Measurements from ENCODE around the gene ENG.

ENG gene

GRCh38 chr9:127856729-127857116 is 2.3 kb upstream of the ENG start:
- Histone ChIP-seq H3K4me2 (peak overlapping the region; percentile 81 to 100 (median 94)), H3K27me3 (no peaks in the 10 kb centered on the region), H3K27ac (peak overlapping the region; percentile 36 to 95 (median 70); a peak in 20 of 22 replicates), H3K9me3 (replicated peaks in 1 of 11) (no peaks in the 10 kb centered on the region), H4K20me1 (peaks cover 0 to 18% (median 5%) of the 10 kb centered on the region in 11 experiments; a peak in 10 of 22 replicates), H3K36me3 (peaks cover 6 to 13% (median 11%) of the 10 kb centered on the region in 11 experiments; a peak in 19 of 22 replicates), H3K4me3 (peak overlapping the region in 2 of 10 experiments; percentile 9 to 33; a peak in 3 of 20 replicates), H3K9ac (peak overlapping the region; percentile 26 to 86 (median 62); a peak in 20 of 22 replicates), H3K4me1 (peaks cover 83 to 98% (median 89%) of the 10 kb centered on the region in 10 experiments)
- TF ChIP-seq Cebpa-rat (IDR thresholded peaks at IDR 0.05) = no peak

GRCh38 chr9:127856094-127856728 is 1.8 kb upstream of the ENG start:
- peak overlapping the region; percentile 81 to 100 (median 94) for H3K4me2 ChIP-seq

GRCh38 chr9:127855522-127855921 is 1.1 kb upstream of the ENG start:
- Histone ChIP-seq H3K9ac (peak overlapping the region in 9 of 11 experiments; percentile 55 to 86 (median 83); a peak in 13 of 22 replicates), H3K4me1 (peaks cover 81 to 92% (median 84%) of the 10 kb centered on the region in 10 experiments), H3K27ac (peak overlapping the region in 10 of 11 experiments; percentile 64 to 95 (median 74); a peak in 18 of 22 replicates), H4K20me1 (peaks cover 0 to 22% (median 5%) of the 10 kb centered on the region in 11 experiments; a peak in 10 of 22 replicates), H3K27me3 (no peaks in the 10 kb centered on the region), H3K36me3 (peaks cover 18 to 24% (median 23%) of the 10 kb centered on the region in 11 experiments), H3K9me3 (replicated peaks in 1 of 11) (peaks cover 4 to 11% (median 8%) of the 10 kb centered on the region in 11 experiments), H3K4me3 (peak overlapping the region in 2 of 10 experiments; percentile 81 to 94; a peak in 2 of 20 replicates), H3K4me2 (peak overlapping the region; percentile 81 to 100 (median 94))
- no peak for TF ChIP-seq Cebpa-rat (IDR thresholded peaks at IDR 0.05)

More at GRCh38 chr9:127856094-127856728, 1.8 kb upstream of the ENG start:
- TF ChIP-seq Cebpa-rat (IDR thresholded peaks at IDR 0.05) = no peak
- Histone ChIP-seq H3K4me3 (peak overlapping the region in 2 of 10 experiments; percentile 9 to 33; a peak in 2 of 20 replicates), H3K4me1 (peaks cover 83 to 98% (median 88%) of the 10 kb centered on the region in 10 experiments), H3K27me3 (no peaks in the 10 kb centered on the region), H3K36me3 (peaks cover 11 to 17% (median 16%) of the 10 kb centered on the region in 11 experiments; a peak in 21 of 22 replicates), H3K27ac (peak overlapping the region; percentile 36 to 95 (median 70); a peak in 20 of 22 replicates), H3K9ac (peak overlapping the region; percentile 26 to 86 (median 62); a peak in 20 of 22 replicates), H3K9me3 (replicated peaks in 1 of 11) (peaks cover 0 to 5% (median under 1%) of the 10 kb centered on the region in 11 experiments; a peak in 11 of 22 replicates), H4K20me1 (peaks cover 0 to 21% (median 5%) of the 10 kb centered on the region in 11 experiments; a peak in 10 of 22 replicates)

- TF ChIP-seq Cebpa-rat (IDR thresholded peaks at IDR 0.05) = no peak
- Histone ChIP-seq H3K36me3 (peaks cover 24 to 30% (median 28%) of the 10 kb centered on the region in 11 experiments), H3K27me3 (no peaks in the 10 kb centered on the region), H4K20me1 (peaks cover 0 to 28% (median 5%) of the 10 kb centered on the region in 11 experiments; a peak in 11 of 22 replicates), H3K4me2 (peak overlapping the region; percentile 81 to 100 (median 94)), H3K9me3 (replicated peaks in 1 of 11) (peaks cover 10 to 17% (median 13%) of the 10 kb centered on the region in 11 experiments), H3K4me1 (peaks cover 75 to 86% (median 80%) of the 10 kb centered on the region in 10 experiments), H3K4me3 (peak overlapping the region in 9 of 10 experiments; percentile 80 to 98 (median 89); a peak in 14 of 20 replicates), H3K27ac (peak overlapping the region; percentile 53 to 95 (median 70); a peak in 21 of 22 replicates), H3K9ac (peak overlapping the region; percentile 32 to 86 (median 82); a peak in 17 of 22 replicates)
Measured at GRCh38 chr9:127854960-127855359, 502 bp upstream of the ENG start.

GRCh38 chr9:127853312-127854183 is 910 bp downstream of the ENG start:
- H3K27ac ChIP-seq = peak overlapping the region; percentile 64 to 95 (median 78)
- H3K4me3 ChIP-seq = peak overlapping the region; percentile 76 to 98 (median 88)
- H3K4me2 ChIP-seq = peak overlapping the region; percentile 93 to 100 (median 96)
- H3K27me3 ChIP-seq = no peaks in the 10 kb centered on the region
- H3K9me3 ChIP-seq (replicated peaks in 1 of 11) = peaks cover 24 to 31% (median 27%) of the 10 kb centered on the region in 11 experiments
- H3K9ac ChIP-seq = peak overlapping the region; percentile 82 to 88 (median 86)
- H3K36me3 ChIP-seq = peaks cover 38 to 44% (median 42%) of the 10 kb centered on the region in 11 experiments
- H4K20me1 ChIP-seq = peaks cover 0 to 34% (median 5%) of the 10 kb centered on the region in 11 experiments; a peak in 11 of 22 replicates
- TF ChIP-seq Cebpa-rat (IDR thresholded peaks at IDR 0.05) = no peak
- peaks cover 61 to 74% (median 66%) of the 10 kb centered on the region in 10 experiments for H3K4me1 ChIP-seq

GRCh38 chr9:127852829-127853228 is 1.6 kb downstream of the ENG start:
- peak overlapping the region in 10 of 11 experiments; percentile 64 to 92 (median 78); a peak in 13 of 22 replicates for H3K27ac ChIP-seq
- peaks cover 0 to 41% (median 8%) of the 10 kb centered on the region in 11 experiments; a peak in 15 of 22 replicates for H4K20me1 ChIP-seq
- H3K9me3 ChIP-seq (replicated peaks in 1 of 11) = peaks cover 24 to 34% (median 28%) of the 10 kb centered on the region in 11 experiments
- H3K4me2 ChIP-seq = peak overlapping the region; percentile 93 to 100 (median 96)
- peak overlapping the region; percentile 82 to 88 (median 86) for H3K9ac ChIP-seq
- peaks cover 44 to 51% (median 49%) of the 10 kb centered on the region in 11 experiments for H3K36me3 ChIP-seq
- H3K4me1 ChIP-seq = peaks cover 57 to 74% (median 65%) of the 10 kb centered on the region in 10 experiments
- no peak for TF ChIP-seq Cebpa-rat (IDR thresholded peaks at IDR 0.05)
- H3K4me3 ChIP-seq = peak overlapping the region; percentile 76 to 98 (median 88)
- H3K27me3 ChIP-seq = no peaks in the 10 kb centered on the region

- Histone ChIP-seq H3K4me3 (peak overlapping the region in 8 of 10 experiments; percentile 1 to 88 (median 17); a peak in 6 of 20 replicates), H3K9me3 (replicated peaks in 1 of 11) (peaks cover 24 to 34% (median 28%) of the 10 kb centered on the region in 11 experiments), H3K36me3 (peaks cover 50 to 76% (median 60%) of the 10 kb centered on the region in 11 experiments), H4K20me1 (peaks cover 0 to 66% (median 24%) of the 10 kb centered on the region in 11 experiments; a peak in 15 of 22 replicates), H3K4me2 (peak overlapping the region in 3 of 11 experiments; percentile 12 to 100 (median 36); a peak in 3 of 22 replicates), H3K27me3 (no peaks in the 10 kb centered on the region), H3K27ac (no peak overlapping the region), H3K4me1 (peaks cover 49 to 74% (median 55%) of the 10 kb centered on the region in 10 experiments), H3K9ac (no peak overlapping the region)
- TF ChIP-seq Cebpa-rat (IDR thresholded peaks at IDR 0.05) = no peak
Measured at GRCh38 chr9:127850286-127850830, 4.1 kb downstream of the ENG start.
